CD4-positive, CD25-positive, alpha-beta regulatory T cell (primary cell): ENCODE results near the gene SETD1B. TPM values are rescaled to one million over a fixed set of nuclear protein-coding genes. Genes with fewer than 3 reads are reported as not detected.
A peak's percentile ranks its signal among the peaks of the same experiment; 100 is the strongest.
"Not testable (repeated sequence)": the region's sequence is repeated elsewhere in the genome, so short reads cannot be mapped to it uniquely, and the experiment has no call there.

ENCODE experiments used
- ATAC-seq, 2 donors: fragments of 150-1000 bp; cut with Tn5 transposase; one replicate each; pipeline ENCODE4 v1.10.0; 2021; ENCODE audit warnings: low read depth in 2 of 2, moderate number of reproducible peaks in 2 of 2, moderate library complexity in 1 of 2
- DNase-seq, 3 donors: peaks; one replicate each; pipeline versions ENCODE4 v3.0.0 to v3.0.0-alpha.2; 2012 to 2022; ENCODE audit warnings: mixed read lengths in 1 of 3
- H3K27ac ChIP-seq: one replicate; pipeline ENCODE4 v1.7.0; 2013; ENCODE audit warnings: mild to moderate bottlenecking, low read length; ENCODE audit not compliant: insufficient read depth, poor library complexity, severe bottlenecking
- H3K27me3 ChIP-seq: one replicate; pipeline ENCODE4 v1.7.0; 2013; ENCODE audit warnings: low read length; ENCODE audit not compliant: control insufficient read depth, insufficient read depth
- H3K36me3 ChIP-seq: one replicate; pipeline ENCODE4 v1.7.0; 2013; ENCODE audit warnings: mild to moderate bottlenecking, low read length, moderate library complexity; ENCODE audit not compliant: control insufficient read depth, insufficient read depth
- H3K4me1 ChIP-seq: 2 replicates; pipeline ENCODE4 v1.7.0; 2013; ENCODE audit warnings: mild to moderate bottlenecking, low read length; ENCODE audit not compliant: insufficient read depth, control insufficient read depth, poor library complexity, severe bottlenecking
- H3K4me3 ChIP-seq: one replicate; pipeline ENCODE4 v1.7.0; 2013; ENCODE audit warnings: low read depth, mild to moderate bottlenecking, low read length, moderate library complexity
- H3K9me3 ChIP-seq, 2 experiments: 1 replicate in 1 of 2; 2 replicates in 1 of 2; pipeline ENCODE4 v1.7.0; 2013; ENCODE audit warnings: low read length in 2 of 2, mild to moderate bottlenecking in 1 of 2, moderate library complexity in 1 of 2; ENCODE audit not compliant: control insufficient read depth in 2 of 2
- H3K27ac Mint-ChIP-seq, 3 donors: one replicate each; pipeline ENCODE4 v1.8.0; 2020 to 2022; ENCODE audit warnings: mild to moderate bottlenecking in 3 of 3, mixed read lengths in 3 of 3, moderate library complexity in 2 of 3
- H3K27me3 Mint-ChIP-seq: one replicate; pipeline ENCODE4 v1.8.0; 2022; ENCODE audit warnings: mild to moderate bottlenecking, mixed read lengths
- H3K36me3 Mint-ChIP-seq: one replicate; pipeline ENCODE4 v1.8.0; 2020; ENCODE audit warnings: mixed read lengths
- H3K4me1 Mint-ChIP-seq, 4 donors: one replicate each; pipeline ENCODE4 v1.8.0; 2020 to 2022; ENCODE audit warnings: mixed read lengths in 4 of 4, mild to moderate bottlenecking in 1 of 4
- H3K4me3 Mint-ChIP-seq, 4 donors: one replicate each; pipeline ENCODE4 v1.8.0; 2020 to 2022; ENCODE audit warnings: mild to moderate bottlenecking in 4 of 4, mixed read lengths in 4 of 4, moderate library complexity in 3 of 4
- H3K9me3 Mint-ChIP-seq, 7 donors: one replicate each; pipeline ENCODE4 v1.8.0; 2020 to 2022; ENCODE audit warnings: mixed read lengths in 7 of 7, mild to moderate bottlenecking in 3 of 7, moderate library complexity in 2 of 7
- polyA plus RNA-seq, 4 donors: library from polyadenylated mRNA; unstranded; fragments of 300-500 nt; fragmentation: Illumina TruSeq; gene quantifications; one replicate each; pipeline ENCODE4 v1.2.3, GENCODE V29; 2021
- total RNA-seq: library from RNA; stranded (reverse); gene quantifications from one replicate; pipeline ENCODE4 v1.2.3, GENCODE V29; 2022

SETD1B gene
- total RNA-seq (118 TPM), polyA plus RNA-seq (1 to 10 TPM; 1.2 to 2.0 (median 1.5) TPM)

GRCh38 chr12:121803861-121804416, at the start of gene SETD1B:
Gene SETD1B, plus strand, starts transcription at chr12:121804009. Its CDS starts 729 bp downstream, at chr12:121804738.
- peak within 1 kb of the TSS; percentile 95 to 100 (median 98) for H3K4me3 Mint-ChIP-seq

GRCh38 chr12:121754836-121755235, 49.0 kb upstream of the SETD1B start:
- Mint-ChIP-seq H3K4me3 (no peak overlapping the region), H3K4me1 (peaks cover 0 to 10% (median 7%) of the 10 kb centered on the region in 4 donors), H3K9me3 (peaks cover 0 to 1% (median 0%) of the 10 kb centered on the region in 7 donors), H3K27me3 (no peaks in the 10 kb centered on the region), H3K36me3 (no peaks in the 10 kb centered on the region), H3K27ac (peak overlapping the region in 1 of 3 donors; percentile 72)
- Histone ChIP-seq H3K4me1 (peaks cover 5% of the 10 kb centered on the region), H3K9me3 (no peaks in the 10 kb centered on the region), H3K27me3 (no peaks in the 10 kb centered on the region), H3K4me3 (no peak overlapping the region), H3K36me3 (no peaks in the 10 kb centered on the region), H3K27ac (no peak overlapping the region)
- ATAC-seq (no peak), DNase-seq (no peak)

More at GRCh38 chr12:121803861-121804416, at the start of gene SETD1B:
- Mint-ChIP-seq H3K27me3 (peaks cover 18% of the 10 kb centered on the region), H3K36me3 (peaks cover 22% of the 10 kb centered on the region), H3K4me1 (peaks cover 0 to 41% (median 26%) of the 10 kb centered on the region in 4 donors), H3K9me3 (no peaks in the 10 kb centered on the region), H3K27ac (peak within 1 kb of the TSS; percentile 99 to 100 (median 99))
- Histone ChIP-seq H3K9me3 (no peaks in the 10 kb centered on the region), H3K4me1 (peaks cover 55% of the 10 kb centered on the region), H3K27ac (peak within 1 kb of the TSS; percentile 94), H3K36me3 (peaks cover 15% of the 10 kb centered on the region), H3K27me3 (no peaks in the 10 kb centered on the region), H3K4me3 (peak within 1 kb of the TSS; percentile 93)
- DNase-seq (peak; percentile 44 to 74 (median 52)), ATAC-seq (no peak)

GRCh38 chr12:121755591-121755990, 48.2 kb upstream of the SETD1B start:
- no peak for ATAC-seq
- Histone ChIP-seq H3K9me3 (no peaks in the 10 kb centered on the region), H3K36me3 (no peaks in the 10 kb centered on the region), H3K27ac (no peak overlapping the region), H3K4me3 (no peak overlapping the region), H3K4me1 (peaks cover under 1% of the 10 kb centered on the region), H3K27me3 (no peaks in the 10 kb centered on the region)
- H3K9me3 Mint-ChIP-seq = peaks cover 0 to 1% (median 0%) of the 10 kb centered on the region in 7 donors
- peaks cover 0 to 10% (median 7%) of the 10 kb centered on the region in 4 donors for H3K4me1 Mint-ChIP-seq
- DNase-seq = no peak
- H3K4me3 Mint-ChIP-seq = no peak overlapping the region
- H3K27me3 Mint-ChIP-seq = no peaks in the 10 kb centered on the region
- H3K27ac Mint-ChIP-seq = peak overlapping the region in 1 of 3 donors; percentile 72
- H3K36me3 Mint-ChIP-seq = no peaks in the 10 kb centered on the region

GRCh38 chr12:121758536-121758935, 45.3 kb upstream of the SETD1B start:
- not testable (repeated sequence) for DNase-seq, H3K27ac Mint-ChIP-seq, H3K27me3 Mint-ChIP-seq, H3K4me1 Mint-ChIP-seq, H3K36me3 Mint-ChIP-seq, H3K27me3 ChIP-seq, H3K4me3 Mint-ChIP-seq, H3K4me1 ChIP-seq, H3K9me3 ChIP-seq, ATAC-seq, H3K9me3 Mint-ChIP-seq, H3K27ac ChIP-seq, H3K36me3 ChIP-seq, H3K4me3 ChIP-seq

GRCh38 chr12:121762269-121762668, 41.5 kb upstream of the SETD1B start:
- H3K27me3 Mint-ChIP-seq = no peaks in the 10 kb centered on the region
- ATAC-seq (no peak), DNase-seq (no peak)
- H3K4me1 ChIP-seq = no peaks in the 10 kb centered on the region
- peaks cover 4% of the 10 kb centered on the region for H3K36me3 Mint-ChIP-seq
- H3K4me1 Mint-ChIP-seq = peaks cover 0 to 4% (median 0%) of the 10 kb centered on the region in 4 donors
- no peak overlapping the region for H3K4me3 Mint-ChIP-seq
- no peaks in the 10 kb centered on the region for H3K36me3 ChIP-seq
- no peaks in the 10 kb centered on the region for H3K9me3 Mint-ChIP-seq
- H3K4me3 ChIP-seq = no peak overlapping the region
- peak overlapping the region in 1 of 3 donors; percentile 15 for H3K27ac Mint-ChIP-seq
- no peaks in the 10 kb centered on the region for H3K9me3 ChIP-seq
- H3K27ac ChIP-seq = no peak overlapping the region
- no peaks in the 10 kb centered on the region for H3K27me3 ChIP-seq

GRCh38 chr12:121764808-121765207, 39.0 kb upstream of the SETD1B start:
- Histone ChIP-seq H3K36me3 (no peaks in the 10 kb centered on the region), H3K4me3 (no peak overlapping the region), H3K27me3 (no peaks in the 10 kb centered on the region), H3K4me1 (no peaks in the 10 kb centered on the region), H3K9me3 (no peaks in the 10 kb centered on the region), H3K27ac (no peak overlapping the region)
- H3K4me3 Mint-ChIP-seq = no peak overlapping the region
- H3K4me1 Mint-ChIP-seq = peaks cover 0 to 4% (median 0%) of the 10 kb centered on the region in 4 donors
- DNase-seq (no peak), ATAC-seq (no peak)
- H3K27me3 Mint-ChIP-seq = no peaks in the 10 kb centered on the region
- peaks cover 4% of the 10 kb centered on the region for H3K36me3 Mint-ChIP-seq
- no peak overlapping the region for H3K27ac Mint-ChIP-seq
- H3K9me3 Mint-ChIP-seq = no peaks in the 10 kb centered on the region

GRCh38 chr12:121765573-121765972, 38.2 kb upstream of the SETD1B start:
- no peaks in the 10 kb centered on the region for H3K27me3 ChIP-seq
- no peaks in the 10 kb centered on the region for H3K36me3 ChIP-seq
- Mint-ChIP-seq H3K27me3 (no peaks in the 10 kb centered on the region), H3K27ac (no peak overlapping the region), H3K4me3 (no peak overlapping the region), H3K36me3 (peaks cover 4% of the 10 kb centered on the region), H3K9me3 (no peaks in the 10 kb centered on the region), H3K4me1 (peaks cover 0 to 4% (median 0%) of the 10 kb centered on the region in 4 donors)
- H3K4me3 ChIP-seq = no peak overlapping the region
- DNase-seq (no peak), ATAC-seq (no peak)
- no peaks in the 10 kb centered on the region for H3K4me1 ChIP-seq
- no peaks in the 10 kb centered on the region for H3K9me3 ChIP-seq
- H3K27ac ChIP-seq = no peak overlapping the region
